ENCODE results near the gene R3HDM2.
"Not testable (repeated sequence)": the region's sequence is repeated elsewhere in the genome, so short reads cannot be mapped to it uniquely, and the experiment has no call there.

R3HDM2 gene

DNA sequence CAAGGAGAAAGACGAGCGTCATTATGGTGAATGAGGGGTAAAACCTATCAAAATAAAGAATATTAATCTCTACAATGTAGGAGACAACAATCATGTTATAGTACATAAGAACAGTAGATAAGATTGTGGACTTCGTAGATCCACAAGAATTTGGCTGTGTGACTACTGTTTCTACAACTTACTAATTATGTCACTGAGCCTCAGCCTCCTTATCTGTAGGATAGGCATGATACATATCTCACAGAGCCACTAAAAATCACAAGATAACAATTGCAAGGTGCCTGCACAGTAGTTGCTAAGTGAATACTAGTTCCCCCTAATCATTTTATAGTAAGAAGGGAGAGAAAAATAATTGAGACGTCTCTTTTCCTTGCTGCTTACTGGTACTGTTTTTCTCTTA is 101.6 kb downstream of the R3HDM2 start:
- DNase-seq (ENCODE audit: low read depth), result no peak

DNA sequence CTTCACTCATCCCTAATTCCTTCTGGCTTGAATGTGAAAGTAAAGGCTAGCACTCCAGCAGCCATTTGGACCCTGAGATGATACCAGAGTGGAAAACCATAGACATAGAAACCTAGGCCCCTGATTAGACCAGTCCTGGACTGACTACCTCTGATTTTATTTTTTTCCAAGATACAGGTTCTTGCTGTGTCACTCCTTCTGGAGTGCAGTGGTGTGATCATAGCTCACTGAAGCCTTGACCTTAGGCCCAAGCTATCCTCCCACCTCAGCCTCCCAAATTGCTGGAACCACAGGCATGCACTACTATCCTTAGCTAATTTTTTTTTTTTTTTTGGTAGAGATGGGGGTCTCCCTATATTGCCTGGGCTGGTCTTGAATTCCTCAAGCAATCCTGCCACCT is 105.4 kb downstream of the R3HDM2 start:
- DNase-seq (ENCODE audit: low read depth), result no peak

DNA sequence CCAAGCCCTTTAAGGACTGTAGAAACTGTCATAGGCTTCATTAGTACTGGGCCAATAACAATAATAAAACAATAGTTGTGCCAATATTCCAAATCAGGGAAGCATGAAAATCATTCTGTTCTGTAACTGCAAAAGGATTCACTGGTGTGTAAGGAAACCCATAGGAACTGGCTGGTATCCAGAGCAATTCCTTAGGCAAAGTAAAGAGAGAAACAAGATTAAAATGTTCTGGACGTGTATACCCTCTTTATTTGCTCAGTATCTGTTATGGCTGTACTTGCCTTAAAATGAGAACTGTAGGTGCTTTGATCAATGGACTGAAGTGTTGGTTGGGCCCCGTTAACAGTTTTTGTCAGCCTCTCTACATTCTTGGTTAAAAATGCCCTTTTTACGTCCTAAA is 107.4 kb downstream of the R3HDM2 start:
- no peak for DNase-seq (ENCODE audit: low read depth)

DNA sequence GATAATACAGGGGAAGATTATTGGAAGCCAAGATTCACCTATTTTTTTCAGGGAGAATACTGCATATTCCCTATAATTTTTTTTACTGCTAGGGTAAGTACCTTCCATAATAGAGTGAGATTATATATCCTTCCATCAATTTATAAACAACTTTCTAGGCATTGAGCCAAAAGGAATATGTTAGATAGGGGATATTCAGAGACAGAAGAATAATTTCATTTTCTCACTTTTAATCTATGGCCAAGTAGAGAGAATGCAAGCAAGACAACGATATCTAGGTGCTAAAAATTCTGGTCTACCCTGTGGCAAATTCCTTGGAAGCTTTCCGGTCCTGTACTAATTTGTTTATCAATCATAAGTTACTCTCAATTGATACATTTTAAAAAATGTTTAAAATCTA is 110.2 kb downstream of the R3HDM2 start:
- no peak for DNase-seq (ENCODE audit: low read depth)

DNA sequence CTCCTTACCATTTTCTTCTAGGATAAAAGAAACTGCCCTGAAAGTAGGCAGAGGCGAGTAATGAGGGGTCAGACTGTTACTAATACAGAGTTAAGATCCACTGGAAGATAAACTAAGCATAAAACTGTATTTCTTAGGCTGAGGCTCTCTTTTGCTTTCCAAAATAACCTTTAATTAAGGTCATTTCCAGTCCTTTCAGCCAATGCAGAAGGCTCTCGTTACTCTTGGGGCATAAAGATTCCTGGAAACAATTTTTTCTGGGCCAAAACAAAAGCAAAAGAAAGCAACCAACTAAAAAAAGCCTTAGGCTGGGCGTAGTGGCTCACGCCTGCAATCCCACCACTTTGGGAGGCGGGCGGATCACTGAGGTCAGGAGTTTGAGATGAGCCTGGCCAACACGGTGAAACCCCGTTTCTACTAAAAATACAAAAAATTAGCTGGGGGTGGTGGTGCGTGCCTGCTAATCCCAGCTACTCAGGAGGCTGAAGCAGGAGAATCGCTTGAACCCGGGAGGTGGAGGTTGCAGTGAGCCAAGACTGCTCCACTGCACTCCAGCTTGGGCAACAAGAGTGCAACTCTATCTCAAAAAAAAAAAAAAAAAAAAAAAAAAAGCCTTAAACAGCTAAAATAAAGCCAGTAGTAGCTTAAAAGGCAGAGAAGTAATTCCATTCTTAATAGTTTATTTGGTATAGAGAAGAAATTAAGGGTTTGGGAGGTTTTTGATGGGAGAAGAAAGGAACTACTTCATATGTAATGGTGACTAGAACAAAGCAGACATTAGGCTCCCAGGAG is 111.0 kb downstream of the R3HDM2 start:
- DNase-seq (ENCODE audit: low read depth), result no peak

DNA sequence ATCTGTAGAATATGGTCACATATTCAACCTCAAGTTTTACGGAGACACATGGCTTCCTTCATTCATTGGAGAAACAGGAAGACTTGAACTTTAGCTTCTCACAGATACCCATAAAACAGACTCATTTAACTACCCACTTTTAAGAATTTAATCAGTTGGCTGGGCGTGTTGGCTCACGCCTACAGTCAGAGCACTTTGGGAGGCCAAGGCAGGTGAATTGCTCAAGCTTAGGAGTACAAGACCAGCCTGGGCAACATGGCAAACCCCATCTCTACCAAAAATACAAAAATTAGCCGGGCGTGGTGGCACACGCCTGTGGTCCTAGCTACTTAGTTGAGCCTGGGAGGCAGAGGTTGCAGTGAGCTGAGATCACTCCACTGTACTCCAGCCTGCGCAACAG is 115.2 kb downstream of the R3HDM2 start:
- no peak for DNase-seq (ENCODE audit: low read depth)

DNA sequence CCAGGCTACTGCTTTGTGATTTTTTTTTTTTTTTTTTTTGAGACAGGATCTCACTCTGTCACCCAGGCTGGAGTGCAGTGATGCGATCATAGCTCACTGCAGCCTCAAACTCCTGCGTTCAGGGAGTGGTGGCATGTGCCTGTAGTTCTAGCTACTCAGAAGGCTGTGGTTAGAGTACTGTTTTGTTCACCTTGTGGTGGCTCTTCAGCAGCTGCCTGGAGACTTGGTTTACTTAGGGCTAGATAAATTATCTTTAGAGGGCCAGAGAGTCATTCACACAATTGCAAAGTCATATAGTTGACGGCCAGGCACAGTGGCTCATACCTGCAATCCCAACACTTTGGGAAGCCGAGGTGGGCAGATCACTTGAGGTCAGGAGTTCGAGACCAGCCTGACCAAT is 118.6 kb downstream of the R3HDM2 start:
- not testable (repeated sequence) for DNase-seq (ENCODE audit: low read depth)

DNA sequence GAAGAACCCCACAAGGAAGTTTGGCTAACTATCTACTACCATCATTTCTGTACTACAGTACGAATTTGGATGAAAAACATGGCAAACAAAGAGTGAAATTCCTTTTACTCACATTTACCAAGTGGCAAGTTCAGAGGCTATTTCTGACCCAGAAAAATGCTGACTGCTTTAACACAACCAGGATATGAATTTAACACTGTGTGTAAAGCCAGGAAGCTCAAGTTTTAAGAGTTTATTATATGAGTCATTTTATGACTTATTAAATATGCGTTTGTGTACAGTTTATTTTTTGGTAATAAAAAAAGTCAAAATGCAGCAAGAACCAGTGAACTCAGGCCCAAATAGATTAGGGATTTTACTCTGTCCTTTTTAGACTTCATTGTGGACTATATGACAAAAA is 121.4 kb downstream of the R3HDM2 start:
- DNase-seq (ENCODE audit: low read depth), result peak; percentile 19

DNA sequence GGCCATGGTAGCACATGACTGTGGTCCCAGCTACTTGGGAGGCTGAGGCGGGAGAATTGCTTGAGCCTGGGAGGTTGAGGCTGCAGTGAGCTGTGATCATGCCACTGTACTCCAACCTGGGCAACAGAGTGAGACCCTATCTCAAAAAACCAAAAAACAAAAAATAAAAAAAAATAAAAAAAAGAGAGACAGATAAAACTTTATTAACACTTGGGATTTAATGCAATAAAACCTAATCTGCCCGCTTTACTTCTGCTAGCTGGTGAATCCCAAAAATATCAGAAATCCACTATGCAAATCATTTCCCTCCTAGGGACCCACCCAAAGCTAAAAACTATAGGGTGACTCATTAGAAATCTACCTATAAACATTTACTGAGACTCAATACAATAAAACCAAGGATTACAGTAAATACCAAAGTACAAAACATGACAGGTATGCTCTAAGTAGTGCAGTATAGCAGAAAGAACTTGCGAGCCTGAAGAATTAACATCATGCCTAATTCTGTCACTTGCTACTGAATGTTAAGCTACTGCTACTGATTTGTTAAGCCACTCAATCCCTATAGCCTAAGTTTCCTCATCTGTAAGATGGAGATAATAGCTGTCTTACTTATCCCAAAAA is 129.8 kb downstream of the R3HDM2 start:
- no peak for DNase-seq (ENCODE audit: low read depth)

DNA sequence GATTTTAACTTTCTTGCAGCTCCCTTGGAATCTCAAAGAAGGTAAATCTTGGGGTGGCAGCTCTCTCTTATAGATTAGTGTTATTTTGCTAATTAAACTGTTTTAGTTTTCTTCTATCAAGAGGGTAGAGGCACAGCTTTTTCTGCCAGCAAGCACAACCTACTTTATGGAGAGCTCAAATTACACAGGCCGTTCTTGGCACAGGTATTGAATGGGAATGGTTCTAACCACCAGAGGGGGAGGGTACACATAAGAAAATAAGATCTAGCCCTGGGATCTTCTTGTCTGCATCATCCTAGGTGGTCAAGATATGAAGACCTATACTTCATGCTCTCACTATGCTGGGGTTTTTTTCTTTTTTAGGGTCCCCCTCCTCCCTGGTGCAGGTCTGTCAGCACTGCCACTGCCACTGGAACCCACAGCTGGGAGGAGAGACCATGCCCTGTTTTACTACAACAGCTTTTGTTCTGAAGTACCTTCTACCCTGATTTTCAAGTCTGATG is 131.3 kb downstream of the R3HDM2 start:
- no peak for DNase-seq (ENCODE audit: low read depth)

DNA sequence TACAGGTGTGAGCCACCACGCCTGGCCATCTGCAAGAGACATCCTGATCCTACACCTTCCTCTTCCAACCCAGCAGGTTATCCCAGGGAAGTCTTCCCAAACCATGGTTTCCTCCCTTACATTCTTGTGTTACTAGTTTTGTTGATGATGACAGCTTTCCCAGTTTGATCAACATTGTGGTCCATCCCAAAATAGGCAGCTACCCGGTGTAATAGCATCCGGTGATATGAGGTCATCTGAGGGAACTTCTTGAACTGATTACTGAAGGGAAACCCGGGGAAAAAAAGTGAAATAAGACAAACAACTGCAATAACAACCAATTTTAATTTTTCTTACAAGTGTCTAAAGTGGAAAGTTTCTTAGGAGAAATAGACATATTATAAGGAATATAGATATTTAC is 134.6 kb downstream of the R3HDM2 start:
- DNase-seq (ENCODE audit: low read depth), result no peak

DNA sequence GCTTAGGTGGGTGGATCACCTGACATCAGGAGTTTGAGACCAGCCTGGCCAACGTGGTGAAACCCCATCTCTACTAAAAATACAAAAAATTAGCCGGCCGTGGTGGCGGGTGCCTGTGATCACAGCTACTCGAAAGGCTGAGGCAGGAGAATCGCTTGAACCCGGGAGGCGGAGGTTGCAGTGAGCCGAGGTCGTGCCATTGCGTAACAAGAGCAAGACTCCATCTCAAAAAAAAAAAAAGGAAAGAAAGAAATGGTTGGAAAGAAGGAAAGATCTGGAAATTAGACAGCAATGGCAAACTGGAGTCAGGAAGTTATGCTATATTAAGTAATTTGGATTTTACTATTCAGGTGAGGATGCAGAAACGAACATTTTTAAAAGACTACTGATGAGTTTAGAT is 148.8 kb downstream of the R3HDM2 start:
- DNase-seq (ENCODE audit: low read depth), result not testable (repeated sequence)

DNA sequence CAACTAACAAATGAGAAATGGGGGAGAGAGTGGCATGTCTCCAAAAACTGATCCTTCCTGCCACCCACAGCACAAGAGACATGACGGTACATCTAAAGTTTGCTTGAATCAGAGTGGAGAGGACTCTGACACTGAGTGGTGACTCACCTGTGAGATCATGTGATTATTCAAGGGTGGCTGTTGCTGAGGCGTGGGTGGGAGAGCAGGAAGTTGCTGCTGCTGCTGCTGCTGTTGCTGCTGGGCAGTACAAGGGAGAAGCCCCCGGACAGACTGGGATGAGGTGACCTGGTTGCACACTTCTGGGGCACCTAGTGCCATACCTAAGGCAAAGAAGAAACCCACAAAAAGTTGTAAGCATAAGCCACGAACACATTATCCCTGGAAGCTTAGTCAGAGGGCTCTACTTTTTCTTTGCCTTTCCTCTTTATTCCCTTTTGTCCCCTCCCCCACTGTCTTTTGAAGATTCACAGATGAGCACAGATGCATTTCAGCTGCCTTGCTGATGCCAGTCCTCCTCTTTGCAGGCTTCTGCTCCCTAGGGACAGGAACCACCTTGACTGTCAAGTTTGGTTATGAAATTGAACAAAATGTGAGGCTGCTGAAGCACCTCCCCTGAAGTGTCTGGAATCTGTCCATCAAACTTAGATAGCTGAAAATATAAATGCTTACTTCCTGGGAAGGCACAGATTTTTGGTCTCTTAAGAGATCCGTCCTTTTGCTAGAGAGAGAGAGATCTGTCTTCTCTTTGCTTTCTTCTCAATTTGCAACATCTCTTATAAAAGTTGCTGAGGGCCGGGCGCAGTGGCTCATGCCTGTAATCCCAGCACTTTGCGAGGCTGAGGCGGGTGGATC is 150.4 kb downstream of the R3HDM2 start:
- peak; percentile 68 for DNase-seq (ENCODE audit: low read depth)

DNA sequence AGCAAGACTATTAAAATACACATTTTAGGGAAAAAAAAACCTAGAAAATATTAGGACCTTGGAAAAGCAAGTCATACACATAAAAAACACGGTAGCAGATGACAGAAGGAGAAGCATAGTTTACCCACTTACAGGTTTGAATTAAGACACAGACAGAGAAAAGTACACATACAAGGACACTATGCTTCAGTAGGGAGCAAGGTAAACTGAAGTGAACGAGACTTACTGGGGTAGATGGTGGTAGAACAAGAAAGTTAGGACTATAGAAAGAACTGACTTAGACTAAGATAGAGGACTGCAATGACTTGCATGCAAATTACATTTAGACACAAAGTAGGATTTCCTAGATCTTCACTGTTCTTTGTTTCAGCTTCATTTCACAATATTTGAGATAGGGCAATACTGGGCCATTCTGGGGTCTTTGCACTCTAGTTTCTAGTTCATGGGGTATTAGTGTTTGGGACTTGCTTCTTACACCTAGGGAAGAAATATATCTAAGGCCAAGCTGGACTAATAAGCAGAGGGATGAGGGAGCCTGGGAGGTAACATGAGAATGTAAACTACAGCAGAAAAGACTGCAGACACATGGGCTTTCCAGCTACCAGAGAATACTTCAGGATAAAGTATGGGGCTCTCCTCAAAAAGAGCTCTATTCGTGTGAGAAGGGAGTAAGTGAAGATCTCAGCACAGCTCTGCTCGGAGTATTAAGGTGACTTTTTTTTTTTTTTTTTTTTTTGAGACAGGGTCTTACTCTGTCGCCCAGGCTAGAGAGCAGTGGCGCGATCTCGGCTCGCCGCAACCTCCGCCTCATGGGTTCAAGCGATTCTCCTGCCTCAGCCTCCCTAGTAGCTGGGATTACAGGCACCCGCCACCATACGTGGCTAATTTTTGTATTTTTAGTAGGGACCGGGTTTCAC is 152.1 kb downstream of the R3HDM2 start:
- DNase-seq (ENCODE audit: low read depth), result no peak

DNA sequence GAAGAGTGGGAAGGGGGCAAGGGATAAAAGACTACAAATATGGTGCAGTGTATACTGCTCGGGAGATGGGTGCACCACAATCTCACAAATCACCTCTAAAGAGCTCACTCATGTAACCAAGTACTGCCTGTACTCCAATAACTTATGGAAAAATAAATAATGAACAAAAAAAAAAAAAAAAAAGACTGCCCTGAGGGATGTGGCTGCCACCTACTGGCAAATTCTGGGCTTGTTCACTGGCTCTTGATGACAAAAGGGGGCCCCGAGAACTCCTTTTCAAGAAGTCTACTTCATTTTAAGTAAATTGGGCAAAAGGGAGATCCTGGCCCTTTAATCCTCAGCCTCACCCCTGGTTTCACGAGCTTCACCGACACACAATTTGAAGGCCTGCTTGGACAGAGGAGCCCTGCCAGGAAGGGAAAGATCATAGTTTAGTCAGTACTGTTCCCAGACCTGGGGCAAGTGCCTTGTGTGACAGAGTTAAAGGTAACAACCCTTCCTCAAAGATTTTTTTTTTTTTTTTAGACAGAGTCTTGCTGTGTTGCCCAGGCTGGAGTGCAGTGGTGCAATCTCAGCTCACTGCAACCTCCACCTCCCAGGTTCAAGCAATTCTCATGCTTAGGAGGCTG is 153.8 kb downstream of the R3HDM2 start:
- DNase-seq (ENCODE audit: low read depth), result no peak

DNA sequence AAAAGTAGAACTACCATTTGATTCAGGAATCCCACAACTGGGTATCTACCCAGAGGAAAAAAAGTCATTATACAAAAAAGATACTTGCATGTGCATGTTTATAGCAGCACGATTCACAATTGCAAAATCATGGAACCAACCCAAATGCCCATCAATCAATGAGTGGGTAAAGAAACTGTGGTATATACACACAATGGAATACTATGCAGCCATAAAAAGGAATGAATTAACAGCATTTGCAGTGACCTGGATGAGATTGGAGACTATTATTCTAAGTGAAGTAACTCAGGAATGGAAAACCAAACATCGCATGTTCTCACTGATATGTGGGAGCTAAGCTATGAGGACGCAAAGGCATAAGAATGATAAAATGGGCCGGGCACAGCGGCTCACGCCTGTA is 154.6 kb downstream of the R3HDM2 start:
- DNase-seq (ENCODE audit: low read depth), result not testable (repeated sequence)

DNA sequence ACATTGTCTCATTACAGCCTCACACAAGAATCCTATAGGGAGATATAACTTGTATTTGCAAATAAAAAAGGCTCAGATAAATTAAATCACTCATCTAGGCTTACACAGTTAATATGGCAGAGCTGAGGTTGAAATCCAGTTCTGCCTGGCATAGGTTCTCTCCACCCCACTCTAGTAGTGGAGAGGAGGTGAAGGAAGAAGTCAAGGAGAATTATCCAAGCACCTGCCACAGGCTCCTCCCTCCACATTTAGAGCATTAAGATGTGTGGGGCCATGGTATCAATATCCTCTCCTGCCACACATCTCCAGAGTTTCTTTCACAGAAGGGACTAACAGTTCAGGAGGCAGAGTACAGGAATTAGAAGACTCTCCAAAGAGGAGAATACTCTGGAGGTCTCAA is 157.3 kb downstream of the R3HDM2 start:
- no peak for DNase-seq (ENCODE audit: low read depth)

DNA sequence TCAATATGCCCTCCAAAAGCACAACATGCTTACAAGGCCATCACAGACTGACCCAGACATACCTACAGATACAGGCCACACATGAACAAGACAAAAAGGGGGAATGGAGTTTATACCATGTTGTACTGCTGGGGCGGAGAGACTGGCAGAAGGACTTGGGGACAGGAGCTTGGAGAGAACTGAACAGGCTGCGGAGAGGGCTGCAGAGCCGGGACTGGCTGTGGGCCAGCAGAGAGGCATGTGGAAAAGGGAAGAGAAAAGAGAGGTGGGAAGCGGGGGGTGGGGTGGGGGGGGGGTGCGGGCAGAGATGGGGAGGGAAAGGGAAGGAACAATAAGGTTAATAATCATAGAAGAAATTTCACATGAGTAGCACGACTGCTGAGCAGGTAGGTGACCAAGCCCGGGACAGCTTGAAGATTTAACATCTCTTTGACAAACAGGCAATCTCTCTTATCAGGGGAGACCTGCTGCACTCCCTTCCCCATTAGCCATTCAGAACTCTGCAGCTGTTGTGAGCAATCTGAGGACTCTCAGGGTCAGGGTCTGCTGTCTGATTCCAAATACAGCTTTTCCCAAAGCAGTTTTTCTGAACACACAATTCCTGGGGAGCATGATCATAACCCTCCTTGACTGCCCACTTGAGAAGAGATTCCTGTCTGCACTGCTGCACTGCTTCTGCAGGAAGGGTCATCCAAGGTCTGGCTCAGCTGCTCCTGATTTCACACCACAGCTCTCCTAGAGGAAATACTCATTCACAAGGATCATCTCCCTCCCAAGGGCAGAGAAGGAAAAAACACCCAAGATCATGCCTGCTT is 158.3 kb downstream of the R3HDM2 start:
- DNase-seq (ENCODE audit: low read depth), result peak; percentile 18

DNA sequence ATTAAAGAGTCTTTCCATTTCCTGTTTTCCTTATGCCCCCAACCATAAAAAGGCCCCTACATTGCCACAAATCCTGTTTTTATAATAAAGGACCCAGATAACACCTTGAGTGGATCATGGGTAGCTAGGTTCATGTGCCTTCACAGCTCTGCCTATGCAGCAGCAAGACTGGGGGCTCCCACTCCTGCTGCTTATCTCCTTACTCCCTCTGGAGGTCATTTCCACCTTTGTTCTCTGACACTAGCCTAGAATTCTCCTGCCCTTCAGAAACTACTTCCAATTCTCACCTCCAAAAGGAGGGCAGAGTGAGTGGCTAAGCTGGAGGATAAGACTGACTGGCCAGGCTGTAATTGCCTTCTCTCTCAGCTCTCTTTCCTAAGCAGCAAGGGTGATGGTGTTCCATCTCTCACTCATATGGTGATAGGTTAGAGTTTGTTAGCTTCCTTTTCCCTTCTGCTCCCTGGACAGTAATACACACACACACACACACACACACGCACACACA is 159.8 kb downstream of the R3HDM2 start:
- no peak for DNase-seq (ENCODE audit: low read depth)

DNA sequence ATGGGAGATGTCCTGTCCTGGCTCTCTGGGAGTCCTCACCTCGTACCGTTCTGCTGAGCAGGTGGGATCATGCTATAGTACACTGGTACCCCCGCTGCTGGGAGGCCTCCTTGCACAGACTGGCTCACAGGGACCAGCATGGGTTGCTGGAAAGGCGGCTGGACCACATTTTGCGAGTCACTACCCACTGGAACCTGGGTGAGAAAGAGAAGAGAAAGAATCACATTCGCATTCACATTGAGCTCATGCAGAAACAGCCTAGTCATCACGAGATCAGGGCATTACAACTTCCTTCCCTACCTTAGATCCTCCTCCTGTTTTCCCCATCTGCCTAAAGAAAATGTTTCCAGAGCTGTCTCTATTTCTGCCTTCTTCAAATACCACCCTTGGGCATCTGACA is 162.6 kb downstream of the R3HDM2 start:
- DNase-seq (ENCODE audit: low read depth), result no peak

Data from GM04503 (cell line).